Mucosa of descending colon (tissue), 3 donors: Measurements from ENCODE around the gene N4BP2L2. TPM values are rescaled to one million over a fixed set of nuclear protein-coding genes. Genes with fewer than 3 reads are reported as not detected.

Experiments
- ATAC-seq: fragments of 200-7000 bp; cut with Tn5 transposase; one replicate; pipeline ENCODE4 v1.9.1; 2020; ENCODE audit warnings: mild to moderate bottlenecking, moderate library complexity
- DNase-seq, 3 donors: peaks; one replicate each; pipeline ENCODE4 v3.0.0-alpha.2; 2020
- H3K36me3 ChIP-seq: fragments of 200-600 bp; one replicate; pipeline ENCODE4 v1.8.0; 2021; ENCODE audit warnings: low read depth, mild to moderate bottlenecking
- H3K4me1 ChIP-seq: fragments of 200-600 bp; one replicate; pipeline ENCODE4 v1.8.0; 2021; ENCODE audit warnings: low read depth, mild to moderate bottlenecking
- H3K4me3 ChIP-seq: fragments of 200-600 bp; one replicate; pipeline ENCODE4 v1.8.0; 2021; ENCODE audit warnings: mild to moderate bottlenecking
- H3K9me3 ChIP-seq: fragments of 200-600 bp; one replicate; pipeline ENCODE4 v1.8.0; 2021; ENCODE audit warnings: mild to moderate bottlenecking
- intact Hi-C, 2 donors: fragments of 100-400 bp; cut with DNase I in 1 of 2; cut with micrococcal nuclease in 1 of 2; formaldehyde crosslinking; loops; one replicate each; pipeline versions ENCODE4 v1.11.0 to v1.11.1; 2022; cut with DNase I, micrococcal nuclease
- total RNA-seq, 3 donors: library from RNA; stranded (reverse); fragmentation: NEBNext Ultra II Directional in 2 of 3; extraction: Animal tissue kit (Norgen Biotek cat#: 25700) in 2 of 3; gene quantifications; one replicate each; pipeline versions ENCODE4 v1.2.1 to v1.2.4, GENCODE V29; 2021 to 2023
- TF ChIP-seq, protein P1 (sequence below): fragments of 200-600 bp; IDR thresholded peaks from one replicate; pipeline ENCODE4 v1.8.0; 2022; ENCODE audit warnings: antibody characterized with exemption, mild to moderate bottlenecking
- donor health status: DM: no; HTN: no; CAD: no; lungs with moderate emphysema.
- donor health status: DM: no; HTN: no; CAD: no.
- donor health status: DM: no; HTN: yes; CAD: no.

N4BP2L2 gene
- total RNA-seq, 3 donors from 2014 or later = 89.1 to 160 (median 120) TPM

DNA sequence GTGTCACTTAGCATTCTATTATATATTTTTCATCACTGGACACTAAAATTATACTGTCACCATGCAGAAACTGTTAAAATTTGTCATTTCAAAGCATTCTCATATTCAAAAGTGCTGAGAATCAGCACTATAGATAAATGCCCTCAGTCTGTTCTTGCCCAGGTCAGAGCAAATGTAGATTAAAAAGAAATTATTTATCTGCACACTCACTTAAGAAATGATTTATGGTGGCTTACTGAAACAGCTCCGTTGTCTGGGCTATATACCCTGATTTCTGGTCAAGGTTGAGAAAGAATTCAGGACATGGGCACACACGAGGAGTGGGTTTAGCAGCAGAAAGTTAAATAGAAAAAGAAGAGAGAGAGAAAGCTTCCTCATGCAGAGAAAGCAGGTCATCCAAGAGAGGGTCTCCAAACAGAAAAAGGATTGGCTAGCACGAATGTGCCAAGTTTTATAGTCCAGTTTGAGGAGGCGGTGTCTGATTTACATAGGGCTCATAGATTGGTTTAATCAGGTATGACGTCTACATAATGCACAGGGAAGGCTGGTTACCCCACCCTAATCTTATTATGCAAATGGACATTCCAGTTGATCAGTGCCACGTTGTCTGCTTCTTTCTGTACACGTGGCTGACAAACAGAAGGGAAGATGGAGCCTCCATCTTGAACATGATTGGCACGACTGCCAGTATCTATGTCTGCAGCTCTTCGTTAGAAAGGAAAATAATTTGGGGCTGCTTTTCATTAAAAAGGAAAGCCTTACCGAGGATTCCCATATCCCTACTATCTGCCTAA, 63.4 kb downstream of the N4BP2L2 start:
- intact Hi-C loops = no loop called here
- H3K9me3 ChIP-seq = no peaks in the 10 kb centered on the region
- H3K36me3 ChIP-seq = no peaks in the 10 kb centered on the region
- H3K4me3 ChIP-seq = no peak overlapping the region
- TF ChIP-seq, protein P1, sequence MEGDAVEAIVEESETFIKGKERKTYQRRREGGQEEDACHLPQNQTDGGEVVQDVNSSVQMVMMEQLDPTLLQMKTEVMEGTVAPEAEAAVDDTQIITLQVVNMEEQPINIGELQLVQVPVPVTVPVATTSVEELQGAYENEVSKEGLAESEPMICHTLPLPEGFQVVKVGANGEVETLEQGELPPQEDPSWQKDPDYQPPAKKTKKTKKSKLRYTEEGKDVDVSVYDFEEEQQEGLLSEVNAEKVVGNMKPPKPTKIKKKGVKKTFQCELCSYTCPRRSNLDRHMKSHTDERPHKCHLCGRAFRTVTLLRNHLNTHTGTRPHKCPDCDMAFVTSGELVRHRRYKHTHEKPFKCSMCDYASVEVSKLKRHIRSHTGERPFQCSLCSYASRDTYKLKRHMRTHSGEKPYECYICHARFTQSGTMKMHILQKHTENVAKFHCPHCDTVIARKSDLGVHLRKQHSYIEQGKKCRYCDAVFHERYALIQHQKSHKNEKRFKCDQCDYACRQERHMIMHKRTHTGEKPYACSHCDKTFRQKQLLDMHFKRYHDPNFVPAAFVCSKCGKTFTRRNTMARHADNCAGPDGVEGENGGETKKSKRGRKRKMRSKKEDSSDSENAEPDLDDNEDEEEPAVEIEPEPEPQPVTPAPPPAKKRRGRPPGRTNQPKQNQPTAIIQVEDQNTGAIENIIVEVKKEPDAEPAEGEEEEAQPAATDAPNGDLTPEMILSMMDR = no peak
- H3K4me1 ChIP-seq = no peaks in the 10 kb centered on the region
- no peak for ATAC-seq
- DNase-seq = no peak

DNA sequence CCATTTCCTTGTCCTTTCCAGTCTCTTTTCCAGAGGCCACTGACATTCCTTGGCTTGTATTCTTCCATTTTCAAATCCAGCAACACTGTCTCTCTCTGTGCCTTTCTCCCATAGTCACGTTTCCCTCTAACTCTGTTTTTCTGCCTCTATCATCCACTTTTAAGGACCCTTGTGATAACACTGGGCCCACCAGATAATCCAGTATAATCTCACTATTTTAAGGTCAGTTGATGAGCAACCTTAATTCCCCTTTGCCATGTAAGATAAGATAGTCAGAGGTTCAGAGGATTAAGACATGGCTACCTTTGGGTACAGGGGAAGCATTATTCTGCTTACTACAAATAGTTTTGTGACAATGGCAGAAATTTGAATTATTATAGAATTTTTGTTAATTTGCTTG, 64.9 kb downstream of the N4BP2L2 start:
- no peak overlapping the region for H3K4me3 ChIP-seq
- ATAC-seq = no peak
- no peaks in the 10 kb centered on the region for H3K9me3 ChIP-seq
- intact Hi-C loops = no loop called here
- no peaks in the 10 kb centered on the region for H3K36me3 ChIP-seq
- TF ChIP-seq, protein P1 = no peak
- no peaks in the 10 kb centered on the region for H3K4me1 ChIP-seq
- DNase-seq = no peak

DNA sequence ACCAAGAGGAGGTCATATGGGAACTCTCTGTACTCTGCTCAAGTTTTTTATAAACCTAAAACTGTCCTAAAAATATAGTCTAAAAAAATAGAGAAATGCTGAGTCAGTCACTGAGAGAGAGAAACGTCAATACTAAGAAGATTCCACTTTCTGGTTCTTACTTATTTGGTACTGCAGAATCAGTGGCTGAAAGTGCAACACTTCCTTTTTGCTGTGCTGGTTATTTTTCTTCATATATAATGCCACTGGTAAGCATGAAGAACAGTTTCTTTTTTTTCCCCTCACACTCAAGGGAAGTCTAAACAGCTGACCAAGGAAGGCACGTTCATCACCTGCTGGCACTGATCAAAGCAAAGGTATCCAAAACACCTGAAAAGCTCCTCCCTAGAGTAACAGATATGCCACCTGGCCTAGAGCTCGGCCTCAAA, 66.4 kb downstream of the N4BP2L2 start:
- Histone ChIP-seq H3K4me3 (no peak overlapping the region), H3K36me3 (no peaks in the 10 kb centered on the region), H3K9me3 (no peaks in the 10 kb centered on the region), H3K4me1 (no peaks in the 10 kb centered on the region)
- ATAC-seq (no peak), DNase-seq (no peak)
- TF ChIP-seq, protein P1 = no peak
- intact Hi-C loops = no loop called here

- Histone ChIP-seq H3K4me3 (no peak overlapping the region), H3K4me1 (no peaks in the 10 kb centered on the region), H3K9me3 (no peaks in the 10 kb centered on the region), H3K36me3 (no peaks in the 10 kb centered on the region)
- no peak for ATAC-seq
- intact Hi-C loops = no loop called here
- no peak for DNase-seq
- TF ChIP-seq, protein P1 = no peak
Measured at GRCh38 chr13:32471187-32471922, 67.2 kb downstream of the N4BP2L2 start.

DNA sequence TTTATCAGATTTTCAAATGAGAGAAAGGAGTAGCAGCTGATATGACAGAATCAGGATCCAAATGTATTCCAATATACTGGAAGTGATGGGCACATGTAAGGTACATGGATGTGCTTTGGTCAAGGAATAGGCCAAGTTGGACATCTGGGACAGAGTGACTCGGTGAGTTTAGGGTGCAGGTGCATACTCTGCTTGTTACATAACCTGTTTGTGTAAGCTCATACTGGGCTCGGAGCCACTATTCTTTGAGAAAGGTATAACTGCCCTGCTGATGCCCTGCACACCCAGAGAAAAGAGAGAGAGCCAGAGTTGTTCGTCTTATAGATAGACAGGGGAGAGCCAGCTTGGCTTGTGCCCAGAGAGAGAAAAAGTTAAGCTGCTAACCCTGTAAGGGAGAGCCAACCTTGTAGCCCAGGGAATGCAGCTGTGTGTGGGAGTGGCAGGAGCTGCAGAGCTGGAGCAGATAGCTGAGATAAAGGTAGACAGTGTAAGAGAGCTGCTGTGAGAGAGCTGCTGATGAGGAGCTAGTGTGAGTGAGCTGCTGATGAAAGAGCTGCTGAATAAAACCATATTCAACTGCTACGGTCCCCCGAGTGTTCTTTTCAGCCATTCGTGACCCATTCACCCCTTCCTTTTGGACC, 70.0 kb downstream of the N4BP2L2 start:
- ATAC-seq (no peak), DNase-seq (no peak)
- Histone ChIP-seq H3K9me3 (no peaks in the 10 kb centered on the region), H3K36me3 (no peaks in the 10 kb centered on the region), H3K4me3 (no peak overlapping the region), H3K4me1 (no peaks in the 10 kb centered on the region)
- intact Hi-C loops = no loop called here
- TF ChIP-seq, protein P1 = no peak
